Gastrocnemius medialis (tissue), 4 donors: ENCODE measurements around the gene GOLGA1.

Source experiments
- CTCF ChIP-seq, 5 experiments: fragments of 450-650 bp in 3 of 5; fragments of 200-600 bp in 2 of 5; sonication (generic) in 2 of 5; IDR thresholded peaks in 4 of 5; conservative IDR thresholded peaks in 1 of 5; 1 replicate in 4 of 5; 2 replicates in 1 of 5; pipeline ENCODE4 v1.5.1; 2016 to 2019; ENCODE audit warnings: antibody characterized with exemption in 5 of 5, mild to moderate bottlenecking in 3 of 5, moderate library complexity in 3 of 5
- POLR2A ChIP-seq, 2 donors: fragments of 450-650 bp; IDR thresholded peaks; one replicate each; pipeline ENCODE4 v1.6.1; 2017; ENCODE audit warnings: antibody characterized with exemption in 2 of 2, mild to moderate bottlenecking in 2 of 2, moderate library complexity in 2 of 2

GRCh38 chr9:124873664-124874063, 67.2 kb downstream of the GOLGA1 start:
- no peak for TF ChIP-seq CTCF (IDR thresholded peaks at IDR 0.05 in 4 of 5, conservative IDR thresholded peaks at IDR 0.05 in 1 of 5)
- no peak for TF ChIP-seq POLR2A (IDR thresholded peaks at IDR 0.05)
